Spleen (tissue), 11 donors: ENCODE results near the gene GNAI2. TPM values are rescaled to one million over a fixed set of nuclear protein-coding genes. Genes with fewer than 3 reads are reported as not detected.

Source experiments
- DNase-seq: peaks from one replicate; pipeline ENCODE4 v3.0.0-alpha.2; 2020
- H3K27ac ChIP-seq, 8 donors: fragments of 200-600 bp; sonication (generic) in 7 of 8; 1 replicate in 4 of 8; 2 replicates in 4 of 8; pipeline versions ENCODE4 v1.5.0 to v1.8.0; 2016 to 2021; ENCODE audit warnings: inconsistent platforms in 4 of 8, mild to moderate bottlenecking in 4 of 8, moderate library complexity in 1 of 8
- H3K27me3 ChIP-seq, 7 donors: fragments of 200-600 bp; sonication (generic) in 6 of 7; replicated peaks in 1 of 7; 1 replicate in 4 of 7; 2 replicates in 3 of 7; pipeline versions ENCODE4 v1.5.0 to v1.8.0; 2016 to 2021; ENCODE audit warnings: inconsistent platforms in 3 of 7, mild to moderate bottlenecking in 1 of 7
- H3K36me3 ChIP-seq, 6 donors: fragments of 200-600 bp; sonication (generic) in 5 of 6; 1 replicate in 4 of 6; 2 replicates in 2 of 6; pipeline versions ENCODE4 v1.5.0 to v1.8.0; 2016 to 2021; ENCODE audit warnings: inconsistent platforms in 2 of 6
- H3K4me1 ChIP-seq, 6 donors: fragments of 200-600 bp; sonication (generic) in 5 of 6; 1 replicate in 3 of 6; 2 replicates in 3 of 6; pipeline versions ENCODE4 v1.5.0 to v1.8.0; 2016 to 2021; ENCODE audit warnings: inconsistent platforms in 3 of 6
- H3K4me3 ChIP-seq, 8 donors: fragments of 200-600 bp; sonication (generic) in 7 of 8; 1 replicate in 4 of 8; 2 replicates in 4 of 8; pipeline versions ENCODE4 v1.5.0 to v1.8.0; 2016 to 2021; ENCODE audit warnings: inconsistent platforms in 4 of 8, mild to moderate bottlenecking in 4 of 8, moderate library complexity in 2 of 8
- H3K9me3 ChIP-seq, 8 donors: fragments of 200-600 bp; sonication (generic) in 7 of 8; 1 replicate in 4 of 8; 2 replicates in 4 of 8; pipeline versions ENCODE4 v1.5.0 to v1.8.0; 2016 to 2021; ENCODE audit warnings: inconsistent platforms in 4 of 8
- CTCF ChIP-seq, 11 experiments: fragments of 200-600 bp in 7 of 11; fragments of 450-650 bp in 4 of 11; sonication (generic) in 4 of 11; IDR thresholded peaks in 8 of 11; conservative IDR thresholded peaks in 3 of 11; 1 replicate in 7 of 11; 2 replicates in 4 of 11; pipeline versions ENCODE4 v1.4.0 to v1.8.0; 2016 to 2021; ENCODE audit warnings: antibody characterized with exemption in 11 of 11, inconsistent platforms in 4 of 11, mild to moderate bottlenecking in 1 of 11
- POLR2A ChIP-seq, 3 donors: fragments of 450-650 bp; IDR thresholded peaks; one replicate each; pipeline ENCODE4 v1.5.1; 2017; ENCODE audit warnings: antibody characterized with exemption in 3 of 3, mild to moderate bottlenecking in 1 of 3
- POLR2AphosphoS5 ChIP-seq, 3 donors: sonication (generic); formaldehyde crosslinking; IDR thresholded peaks; one replicate each; pipeline ENCODE4 v1.5.1; 2017; ENCODE audit warnings: antibody characterized with exemption in 3 of 3
- WGBS, 5 donors: extraction: QIAGEN DNeasy Blood & Tissue Kit in 3 of 5; methylation state at CpG; one replicate each; pipeline versions ENCODE4 v1.1.5 to v1.1.7; 2013 to 2018; 5-methylcytosine and 5-hydroxymethylcytosine counted together
- intact Hi-C: fragments of 100-400 bp; cut with DNase I; formaldehyde crosslinking; loops from one replicate; pipeline ENCODE4 v1.15.0; 2023; ENCODE audit warnings: low total_unique reads
- microRNA-seq, 3 donors: library from miRNA; unstranded; fragments of <30 nt; microRNA quantifications; one replicate each; pipeline versions ENCODE4 to v1.1.0, GENCODE V29; 2019 to 2020
- polyA plus RNA-seq, 3 donors: library from polyadenylated mRNA; stranded (reverse); fragments of 200-250 nt; gene quantifications; one replicate each; pipeline ENCODE4 v1.2.1, GENCODE V29; 2013
- small RNA-seq, 4 donors: library from RNA; depleted of rRNA; stranded (forward); fragments of <200 nt; gene quantifications; one replicate each; pipeline ENCODE3, GENCODE V24; 2016
- total RNA-seq, 7 donors: library from RNA; depleted of rRNA in 3 of 7; stranded (reverse); fragments of >200 nt in 3 of 7; fragmentation: NEBNext Ultra II Directional in 4 of 7; extraction: Animal tissue kit (Norgen Biotek cat#: 25700) in 4 of 7; gene quantifications; one replicate each; pipeline versions ENCODE4 v1.1.0 to v1.2.1, GENCODE V29; 2016 to 2021
- donor health status: healthy with polysubstance abuse.
- donor health status: DM: no; HTN: no; CAD: no; lungs with moderate emphysema.
- donor health status: DM: no; HTN: no; CAD: no.
- donor health status: Bipolar disorder and iron deficiency.
- donor health status: healthy.
- donor health status: DM: no; HTN: no; CAD: no.
- donor health status: DM: yes; HTN: yes; CAD: no.

The GNAI2 gene
- total and polyA plus RNA-seq, 10 donors, result 147 to 466 (median 360) TPM

GRCh38 chr3:50303013-50303815 is 67.2 kb downstream of the GNAI2 start, which contains the start of gene HYAL1:
HYAL1 (minus strand) TSS chr3:50303574; CDS start chr3:50302956, 618 bp downstream.
- Histone ChIP-seq H3K9me3 (peaks cover 0 to 10% (median 5%) of the 10 kb centered on the region in 8 donors), H3K27ac (peak within 1 kb of the TSS; percentile 2 to 98 (median 94)), H3K36me3 (peaks cover 0 to 8% (median 0%) of the 10 kb centered on the region in 6 donors), H3K4me3 (peak within 1 kb of the TSS; percentile 6 to 90 (median 34)), H3K27me3 (no peaks in the 10 kb centered on the region), H3K4me1 (peaks cover 14 to 70% (median 38%) of the 10 kb centered on the region in 6 donors)
- peak; percentile 91 for DNase-seq
- intact Hi-C loops, result no loop called here
- 38 to 73% (median 56%) methylated on average over 9 to 14 of the region's 14 CpGs for WGBS, 5 donors
- TF ChIP-seq POLR2A (IDR thresholded peaks at IDR 0.05), result no peak
- TF ChIP-seq CTCF (IDR thresholded peaks at IDR 0.05 in 8 of 11, conservative IDR thresholded peaks at IDR 0.05 in 3 of 11), result peak in 1 of 11 experiments; percentile 34
- peak; percentile 86 to 88 (median 86) for TF ChIP-seq POLR2AphosphoS5 (IDR thresholded peaks at IDR 0.05)

DNA sequence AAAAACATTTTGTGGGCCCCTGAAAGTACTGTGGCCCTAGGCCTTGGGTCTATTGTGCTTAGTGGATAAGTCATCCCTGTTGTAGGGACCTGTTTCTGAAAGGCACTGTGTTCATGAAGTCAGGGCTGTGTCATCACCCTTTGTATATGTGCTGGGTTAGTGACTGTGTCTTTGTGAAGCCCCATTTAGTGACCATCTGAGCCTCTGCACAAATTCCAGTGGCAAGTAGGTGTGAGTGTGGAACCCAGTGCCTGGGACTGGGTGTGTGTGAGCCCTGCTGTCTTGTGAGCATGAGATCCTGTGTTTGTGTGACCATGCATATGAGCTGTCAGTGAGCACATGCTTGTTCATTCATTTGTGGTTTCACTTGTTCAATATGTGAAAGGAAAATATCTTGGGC is 68.6 kb downstream of the GNAI2 start:
- H3K9me3 ChIP-seq, result peaks cover 0 to 20% (median 14%) of the 10 kb centered on the region in 8 donors
- peaks cover 7 to 62% (median 32%) of the 10 kb centered on the region in 6 donors for H3K4me1 ChIP-seq
- intact Hi-C loops, result no loop called here
- TF ChIP-seq POLR2A (IDR thresholded peaks at IDR 0.05), result no peak
- TF ChIP-seq POLR2AphosphoS5 (IDR thresholded peaks at IDR 0.05), result peak in 1 of 3 donors; percentile 51
- H3K27me3 ChIP-seq, result no peaks in the 10 kb centered on the region
- no peak overlapping the region for H3K4me3 ChIP-seq
- peaks cover 0 to 19% (median 3%) of the 10 kb centered on the region in 6 donors for H3K36me3 ChIP-seq
- H3K27ac ChIP-seq, result peak overlapping the region in 4 of 8 donors; percentile 3 to 38 (median 20)
- no peak for DNase-seq

Small RNA genes within 50 kb of the gene (microRNA-seq; reads per million reads assigned to microRNA genes)
- 0 reads per million in 3 donors for gene MIR5787

Small RNA genes within 50 kb of the gene (small RNA-seq; reads per million reads assigned to genes)
- 0 reads per million in 4 donors for gene MIR5787

Other genes with a start within 250 kb of the GNAI2 start
- gene RBM5, start 147.3 kb upstream of the GNAI2 start, total RNA-seq, result 100 to 1,000 TPM; 196 to 381 (median 263) TPM
- 100 to 1,000 TPM in 2 of 3 donors, 10 to 100 TPM in 1; 79.2 to 190 (median 149) TPM for gene RBM5, start 147.3 kb upstream of the GNAI2 start, polyA plus RNA-seq
- 100 to 1,000 TPM in 3 of 7 donors, 10 to 100 TPM in 4; 56.1 to 205 (median 98.8) TPM for gene SEMA3F, start 80.9 kb upstream of the GNAI2 start, total RNA-seq
- gene SEMA3F, start 80.9 kb upstream of the GNAI2 start, polyA plus RNA-seq, result 10 to 100 TPM; 16.9 to 34.2 (median 31.7) TPM
- gene GNAT1, start 44.6 kb upstream of the GNAI2 start, total RNA-seq, result under 1 TPM in 2 of 7 donors, not detected in 5; 0.18 to 0.44 TPM
- under 1 TPM in 1 of 3 donors, not detected in 2; 0.05 TPM for gene GNAT1, start 44.6 kb upstream of the GNAI2 start, polyA plus RNA-seq
- gene SLC38A3, start 30.9 kb upstream of the GNAI2 start, total RNA-seq, result not detected
- under 1 TPM in 2 of 3 donors, not detected in 1; 0.02 to 0.07 TPM for gene SLC38A3, start 30.9 kb upstream of the GNAI2 start, polyA plus RNA-seq
- 10 to 100 TPM in 1 of 7 donors, 1 to 10 TPM in 6; 2.2 to 13.9 (median 4.5) TPM for gene SEMA3B, start 32.9 kb downstream of the GNAI2 start, total RNA-seq
- 10 to 100 TPM in 1 of 3 donors, 1 to 10 TPM in 2; 2.7 to 14.5 (median 3.4) TPM for gene SEMA3B, start 32.9 kb downstream of the GNAI2 start, polyA plus RNA-seq
- under 1 TPM in 1 of 7 donors, not detected in 6; 0.46 TPM for gene LSMEM2, start 42.9 kb downstream of the GNAI2 start, total RNA-seq
- under 1 TPM; 0.06 to 0.29 (median 0.20) TPM for gene LSMEM2, start 42.9 kb downstream of the GNAI2 start, polyA plus RNA-seq
- 10 to 100 TPM; 40.2 to 67.6 (median 48.0) TPM for gene IFRD2, start 56.2 kb downstream of the GNAI2 start, total RNA-seq
- 10 to 100 TPM; 58.4 to 76.7 (median 74.8) TPM for gene IFRD2, start 56.2 kb downstream of the GNAI2 start, polyA plus RNA-seq
- gene HYAL3, start 63.2 kb downstream of the GNAI2 start, total RNA-seq, result 1 to 10 TPM in 6 of 7 donors, under 1 TPM in 1; 0.73 to 3.8 (median 2.7) TPM
- gene HYAL3, start 63.2 kb downstream of the GNAI2 start, polyA plus RNA-seq, result 1 to 10 TPM; 1.4 to 2.4 (median 2.1) TPM
- 10 to 100 TPM in 6 of 7 donors, 1 to 10 TPM in 1; 7.8 to 15.1 (median 11.8) TPM for gene NAA80, start 63.2 kb downstream of the GNAI2 start, total RNA-seq
- 10 to 100 TPM; 12.4 to 15.5 (median 15.2) TPM for gene NAA80, start 63.2 kb downstream of the GNAI2 start, polyA plus RNA-seq
- 100 to 1,000 TPM in 5 of 7 donors, 10 to 100 TPM in 2; 46.8 to 172 (median 122) TPM for gene HYAL1, start 67.4 kb downstream of the GNAI2 start, total RNA-seq
- 10 to 100 TPM; 18.2 to 49.4 (median 46.6) TPM for gene HYAL1, start 67.4 kb downstream of the GNAI2 start, polyA plus RNA-seq
- gene HYAL2, start 86.5 kb downstream of the GNAI2 start, total RNA-seq, result 100 to 1,000 TPM; 192 to 746 (median 523) TPM
- 100 to 1,000 TPM; 108 to 155 (median 123) TPM for gene HYAL2, start 86.5 kb downstream of the GNAI2 start, polyA plus RNA-seq
- gene TUSC2, start 92.0 kb downstream of the GNAI2 start, total RNA-seq, result 10 to 100 TPM; 19.4 to 33.6 (median 24.4) TPM
- 10 to 100 TPM; 20.6 to 36.5 (median 34.4) TPM for gene TUSC2, start 92.0 kb downstream of the GNAI2 start, polyA plus RNA-seq
- gene RASSF1, start 104.6 kb downstream of the GNAI2 start, total RNA-seq, result 100 to 1,000 TPM in 1 of 7 donors, 10 to 100 TPM in 6; 48.3 to 113 (median 63.3) TPM
- 10 to 100 TPM; 59.3 to 83.7 (median 81.4) TPM for gene RASSF1, start 104.6 kb downstream of the GNAI2 start, polyA plus RNA-seq
- 1 to 10 TPM in 3 of 7 donors, under 1 TPM in 3, not detected in 1; 0.60 to 2.2 (median 1.1) TPM for gene ZMYND10, start 109.5 kb downstream of the GNAI2 start, total RNA-seq
- 1 to 10 TPM in 2 of 3 donors, under 1 TPM in 1; 0.56 to 2.1 (median 1.6) TPM for gene ZMYND10, start 109.5 kb downstream of the GNAI2 start, polyA plus RNA-seq
- 10 to 100 TPM; 17.8 to 31.2 (median 22.7) TPM for gene NPRL2, start 114.6 kb downstream of the GNAI2 start, total RNA-seq
- 10 to 100 TPM; 22.1 to 28.2 (median 23.0) TPM for gene NPRL2, start 114.6 kb downstream of the GNAI2 start, polyA plus RNA-seq
- 10 to 100 TPM; 18.7 to 33.7 (median 24.9) TPM for gene CYB561D2, start 114.7 kb downstream of the GNAI2 start, total RNA-seq
- gene CYB561D2, start 114.7 kb downstream of the GNAI2 start, polyA plus RNA-seq, result 10 to 100 TPM; 26.8 to 35.2 (median 27.2) TPM
- gene TMEM115, start 123.3 kb downstream of the GNAI2 start, total RNA-seq, result 10 to 100 TPM; 22.6 to 49.2 (median 35.1) TPM
- 10 to 100 TPM; 14.0 to 22.1 (median 17.2) TPM for gene TMEM115, start 123.3 kb downstream of the GNAI2 start, polyA plus RNA-seq